Measurements from ENCODE around the gene SLIT1.

SLIT1 gene

GRCh38 chr10:97169911-97170693, 15.7 kb downstream of the SLIT1 start:
- DNase-seq, result no peak

DNA sequence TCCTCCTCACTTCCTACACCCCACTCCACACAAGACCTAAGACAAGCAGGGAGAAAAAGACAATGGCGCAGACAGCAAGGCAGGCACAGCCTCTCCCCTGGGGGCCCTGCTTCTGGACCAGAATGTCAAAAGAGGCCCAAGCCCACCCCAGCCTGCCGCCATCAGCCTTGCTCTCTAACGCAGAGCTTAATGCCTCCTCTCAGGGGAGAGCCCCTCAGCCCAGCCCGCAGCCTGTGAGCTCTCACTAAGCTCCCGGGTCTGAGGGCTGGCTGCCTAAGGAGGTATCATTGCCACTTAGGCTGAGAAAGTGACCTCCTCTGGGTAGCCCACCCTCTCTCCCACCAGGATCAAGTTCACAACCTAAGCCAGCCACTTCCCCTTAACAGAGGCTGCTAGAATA, 16.7 kb downstream of the SLIT1 start:
- no peak for DNase-seq

GRCh38 chr10:97168645-97169044, 17.1 kb downstream of the SLIT1 start:
- DNase-seq, result no peak

GRCh38 chr10:97165499-97165898, 20.3 kb downstream of the SLIT1 start:
- no peak for DNase-seq

GRCh38 chr10:97163781-97164501, 21.8 kb downstream of the SLIT1 start:
- DNase-seq, result no peak

- no peak for DNase-seq
Observed at GRCh38 chr10:97163181-97163580, 22.6 kb downstream of the SLIT1 start.

DNA sequence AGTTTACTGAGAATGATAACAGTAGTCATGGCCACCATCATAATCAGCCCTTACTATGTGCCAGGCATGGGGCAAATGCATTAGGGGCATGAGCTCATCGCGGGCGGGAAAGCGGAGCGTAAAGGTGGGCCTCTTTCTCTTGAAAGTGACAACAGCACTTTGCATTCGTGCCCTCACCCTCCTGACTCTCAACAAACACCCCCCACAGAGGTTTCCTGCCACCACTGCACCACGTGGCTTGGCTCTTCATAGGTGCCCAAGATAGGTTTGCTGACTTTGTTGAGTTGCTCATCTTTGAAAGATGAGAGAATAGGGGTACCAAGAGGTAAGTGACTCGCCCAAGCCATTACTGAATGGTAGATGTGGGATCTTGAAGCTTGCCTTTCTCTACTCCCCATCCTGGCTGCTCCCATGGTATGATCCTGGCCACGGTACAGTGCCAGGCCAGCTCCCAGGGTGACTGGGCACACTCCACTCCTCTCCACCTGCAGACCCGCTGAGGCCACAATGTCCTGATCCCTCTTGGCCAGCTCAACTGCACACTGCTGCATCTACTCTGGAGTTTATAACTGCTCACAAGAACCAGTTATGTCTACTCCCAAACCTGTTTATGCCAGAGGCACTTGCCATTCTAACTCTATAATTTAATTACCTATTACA, 26.0 kb downstream of the SLIT1 start:
- DNase-seq, result no peak

- DNase-seq, result peak; percentile 1 to 5
Observed at GRCh38 chr10:97157578-97158095, 28.1 kb downstream of the SLIT1 start.

GRCh38 chr10:97154781-97155180, 31.0 kb downstream of the SLIT1 start:
- DNase-seq, result no peak

DNA sequence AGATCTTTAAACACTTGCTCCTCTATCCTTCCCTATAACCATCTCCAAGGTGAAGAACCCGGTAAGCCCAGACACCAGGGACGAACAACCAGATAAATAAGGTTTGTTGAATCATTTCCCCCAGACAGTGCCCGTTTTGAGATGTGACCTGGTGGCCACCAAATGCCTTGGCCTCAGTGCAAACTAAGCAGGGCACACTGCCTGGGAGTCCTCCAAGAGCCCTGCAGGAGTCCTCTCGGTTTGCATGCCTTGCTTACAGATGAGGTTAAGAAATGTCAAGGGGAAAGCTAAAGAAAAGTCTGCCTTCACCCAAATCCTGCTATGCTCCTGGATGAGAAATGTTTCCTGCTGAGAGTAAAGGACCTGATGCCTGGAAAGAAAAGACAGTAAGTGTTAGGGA, 31.6 kb downstream of the SLIT1 start:
- no peak for DNase-seq

DNA sequence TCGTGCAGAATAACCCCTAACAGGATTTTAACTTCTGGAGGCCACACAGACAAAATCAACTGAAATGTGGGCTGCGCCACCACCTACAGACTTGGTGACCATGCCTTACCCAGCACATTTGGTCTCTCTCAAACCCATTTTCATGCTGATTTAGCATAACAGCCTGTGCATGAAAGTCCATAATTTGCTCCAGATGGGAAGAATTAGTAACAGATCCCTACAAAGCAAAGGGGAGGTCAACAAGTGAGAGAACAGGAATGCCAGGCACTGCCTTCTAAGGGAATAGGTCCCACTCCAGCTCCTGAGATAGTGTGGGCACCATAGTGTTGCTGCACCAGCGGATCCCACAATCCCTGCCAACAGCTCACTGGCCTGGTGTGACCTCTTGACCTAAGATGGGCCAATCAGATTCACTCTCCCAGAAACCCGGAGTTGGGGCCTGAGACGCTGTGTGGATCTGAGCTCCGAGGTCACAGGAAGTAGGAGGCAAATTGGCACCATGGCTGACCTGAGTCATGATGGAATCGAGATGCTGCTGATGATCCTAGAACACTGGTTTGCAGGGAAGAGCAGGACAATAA, 32.4 kb downstream of the SLIT1 start:
- no peak for DNase-seq

DNA sequence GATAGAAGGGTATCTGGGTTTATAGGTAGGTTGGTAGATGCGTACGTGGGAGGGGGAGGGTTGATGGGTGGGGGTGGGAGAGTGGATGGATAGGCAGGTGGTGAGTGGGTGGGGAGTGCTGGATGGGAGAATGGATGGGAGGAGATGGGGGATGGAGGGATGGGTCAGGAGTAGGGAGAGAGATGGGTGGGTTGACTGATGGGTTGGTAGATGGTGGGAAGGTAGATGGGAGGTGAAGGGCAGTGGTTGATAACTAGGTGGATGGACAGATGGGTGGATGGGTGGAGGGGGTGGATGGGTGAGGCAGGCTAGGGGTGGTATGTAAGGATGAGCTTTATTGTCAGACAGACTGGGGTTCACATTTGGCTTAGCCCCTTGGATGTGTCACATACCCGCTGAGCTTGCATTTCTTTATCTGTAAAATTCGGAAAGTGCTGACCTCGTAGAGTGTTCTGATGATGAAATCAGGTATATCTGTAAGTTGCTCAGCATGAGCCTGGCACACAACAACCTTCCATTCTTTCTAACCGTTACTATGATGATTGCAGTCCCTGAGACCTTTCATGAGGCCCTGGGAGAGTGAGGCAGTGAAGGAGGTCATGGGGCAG, 34.3 kb downstream of the SLIT1 start:
- DNase-seq, result no peak

GRCh38 chr10:97150616-97151015, 35.1 kb downstream of the SLIT1 start:
- DNase-seq, result no peak

DNA sequence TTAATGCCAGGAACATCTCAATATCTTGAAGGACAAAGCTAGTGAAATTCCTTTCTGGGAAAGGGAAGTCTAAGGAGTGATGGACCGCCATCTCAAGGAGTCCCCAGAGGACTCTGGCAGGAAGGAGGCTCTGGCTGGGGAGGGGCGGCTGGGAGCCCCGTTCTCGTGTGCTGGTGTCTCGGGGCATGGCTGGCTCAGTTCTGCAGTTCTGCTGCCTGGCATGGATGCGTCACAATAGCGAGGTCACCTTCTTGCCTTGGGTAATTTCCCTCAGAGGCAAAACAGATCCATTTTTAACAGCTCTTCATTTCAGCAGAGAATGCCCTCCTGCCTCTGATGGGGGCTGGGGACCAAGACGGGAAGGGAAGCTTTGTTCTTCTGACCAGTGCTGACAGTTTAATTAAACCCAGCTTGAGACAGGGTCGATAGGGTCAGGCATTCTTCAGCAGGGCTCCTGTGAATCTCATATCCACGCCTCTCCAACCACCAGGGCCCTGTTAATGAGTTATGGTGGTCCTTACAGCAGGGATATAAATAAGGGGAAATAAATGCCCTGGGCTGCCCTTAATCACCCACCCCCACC, 35.7 kb downstream of the SLIT1 start:
- DNase-seq, result no peak

GRCh38 chr10:97149079-97149531, 36.7 kb downstream of the SLIT1 start:
- DNase-seq, result no peak

GRCh38 chr10:97144297-97144696, 41.5 kb downstream of the SLIT1 start:
- no peak for DNase-seq

- no peak for DNase-seq
Observed at GRCh38 chr10:97142834-97143233, 42.9 kb downstream of the SLIT1 start.

DNA sequence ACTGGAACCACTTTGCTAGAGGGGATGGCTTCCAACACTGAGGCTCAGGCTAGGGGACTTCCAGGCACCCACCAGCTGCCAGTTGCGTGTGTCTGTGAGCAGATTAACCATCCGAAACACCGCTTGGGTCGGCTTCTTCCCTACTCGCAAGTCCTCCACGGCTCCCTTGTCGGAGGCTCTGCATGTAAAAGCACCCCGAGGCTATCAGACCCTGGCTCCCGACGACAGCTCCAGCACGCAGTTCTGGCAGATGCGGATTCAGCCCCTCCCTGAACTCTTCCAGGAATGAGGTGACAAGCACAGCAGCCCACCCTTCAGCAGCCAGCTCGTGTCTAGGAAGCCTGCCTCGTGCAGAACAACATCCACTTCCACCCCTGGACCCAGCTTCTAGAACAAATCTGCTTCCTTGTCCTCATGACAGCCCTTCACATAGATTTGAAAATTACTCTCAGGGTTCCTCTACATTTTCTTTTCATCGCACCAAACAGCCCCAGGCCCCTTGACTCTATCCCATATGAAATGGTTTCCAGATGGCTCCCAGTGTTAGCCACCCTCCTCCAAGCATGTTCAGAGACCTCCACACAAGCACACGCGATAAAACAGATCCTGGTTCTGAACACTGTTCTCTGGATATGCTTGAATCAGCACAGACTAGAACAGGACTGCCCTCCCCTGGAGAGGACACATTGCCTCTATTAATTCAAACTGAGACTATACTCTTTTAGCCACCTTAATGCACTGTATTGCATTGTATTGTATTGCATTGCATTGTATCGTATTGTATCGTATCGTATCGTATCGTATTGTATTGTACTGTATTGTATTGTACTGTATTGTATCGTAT, 44.6 kb downstream of the SLIT1 start:
- DNase-seq, result no peak

- no peak for DNase-seq
Observed at GRCh38 chr10:97140049-97140846, 45.5 kb downstream of the SLIT1 start.

DNA sequence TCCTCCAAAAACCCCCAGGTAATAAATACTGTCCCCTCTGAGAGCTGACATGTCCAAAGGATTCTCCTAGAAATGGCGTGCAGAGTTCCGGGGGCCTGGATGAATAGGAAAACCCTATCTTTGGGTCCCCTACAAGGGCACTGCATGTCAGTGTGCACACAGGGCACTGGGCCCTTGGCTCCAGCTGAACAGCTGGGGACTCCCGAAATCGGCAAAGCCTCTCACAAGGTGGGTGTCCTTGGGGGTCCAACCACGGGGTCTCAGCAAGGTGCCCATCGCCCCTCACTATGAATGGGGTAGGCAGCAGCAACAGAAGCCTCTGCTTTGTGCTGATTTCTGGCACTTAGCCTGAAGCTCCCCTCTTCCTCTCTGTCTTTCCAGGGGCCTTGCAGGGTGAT, 46.1 kb downstream of the SLIT1 start:
- DNase-seq, result no peak

- no peak for DNase-seq
Observed at GRCh38 chr10:97138846-97139245, 46.9 kb downstream of the SLIT1 start.
